ENCODE results near the gene IL2RA. TPM values are rescaled to one million over a fixed set of nuclear protein-coding genes. Genes with fewer than 3 reads are reported as not detected.
A peak's percentile ranks its signal among the peaks of the same experiment; 100 is the strongest.

The IL2RA gene
- polyA plus RNA-seq, 3 donors, result 0.06 TPM; not detected in 2

GRCh38 chr10:5975641-5976473, 86.3 kb downstream of the IL2RA start:
- peaks cover 24 to 38% of the 10 kb centered on the region in 2 donors for H3K4me1 ChIP-seq (ENCODE audit: control insufficient read depth in 1 of 2, insufficient read depth in 2 of 2, low read length in 2 of 2)
- Mint-ChIP-seq H3K4me3 (peak overlapping the region; percentile 98 to 99), H3K27ac (peak overlapping the region; percentile 89 to 95 (median 93)), H3K36me3 (peaks cover 0 to 8% of the 10 kb centered on the region in 2 donors), H3K4me1 (peaks cover 39% of the 10 kb centered on the region), H3K9me3 (no peaks in the 10 kb centered on the region), H3K27me3 (ENCODE audit: low read depth in 3 of 3) (peaks cover 5 to 7% (median 6%) of the 10 kb centered on the region in 3 donors)
- H3K27ac ChIP-seq (ENCODE audit: low read depth in 1 of 2, low read length in 2 of 2), result peak overlapping the region; percentile 68 to 86
- no peaks in the 10 kb centered on the region for H3K36me3 ChIP-seq (replicated peaks in 1 of 2; ENCODE audit: control insufficient read depth in 1 of 2, insufficient read depth in 2 of 2, low read length in 2 of 2)
- peak overlapping the region; percentile 95 for H2AFZ ChIP-seq (ENCODE audit: insufficient read depth, low read depth, low read length, poor library complexity, severe bottlenecking)
- DNase-seq, result peak; percentile 78 to 95 (median 79)
- peak overlapping the region; percentile 71 to 97 (median 96) for H3K4me3 ChIP-seq (replicated peaks in 1 of 3; ENCODE audit: low read depth in 2 of 3, low read length in 3 of 3)
- H3K9ac ChIP-seq (ENCODE audit: insufficient read depth, low read length, poor library complexity, severe bottlenecking), result peak overlapping the region; percentile 86
- intact Hi-C loops (cut with micrococcal nuclease), result loop anchor here in 1 of 2 donors (2.0 to 10.0 kb wide), 2 partner anchors 87 to 291 kb away; partner anchors contain the start of genes ANKRD16 and TASOR2
- peaks cover 43% of the 10 kb centered on the region for H3K79me2 ChIP-seq (ENCODE audit: insufficient read depth, low read length)
- H3K4me2 ChIP-seq (replicated peaks; ENCODE audit: extremely low read depth, low read length, poor library complexity, severe bottlenecking), result peak overlapping the region; percentile 97
- peaks cover 12% of the 10 kb centered on the region for H4K20me1 ChIP-seq (ENCODE audit: insufficient read depth, low read length)
- peaks cover 0 to 3% of the 10 kb centered on the region in 2 donors for H3K27me3 ChIP-seq (ENCODE audit: control insufficient read depth in 2 of 2, insufficient read depth in 2 of 2, low read length in 2 of 2)
- H3K9me3 ChIP-seq (replicated peaks in 1 of 2; ENCODE audit: control insufficient read depth in 1 of 2, insufficient read depth in 1 of 2, low read length in 2 of 2), result no peaks in the 10 kb centered on the region
- 61% methylated on average over 16 of the region's 20 CpGs for WGBS (ENCODE audit: insufficient coverage)
- TF ChIP-seq, protein P1, sequence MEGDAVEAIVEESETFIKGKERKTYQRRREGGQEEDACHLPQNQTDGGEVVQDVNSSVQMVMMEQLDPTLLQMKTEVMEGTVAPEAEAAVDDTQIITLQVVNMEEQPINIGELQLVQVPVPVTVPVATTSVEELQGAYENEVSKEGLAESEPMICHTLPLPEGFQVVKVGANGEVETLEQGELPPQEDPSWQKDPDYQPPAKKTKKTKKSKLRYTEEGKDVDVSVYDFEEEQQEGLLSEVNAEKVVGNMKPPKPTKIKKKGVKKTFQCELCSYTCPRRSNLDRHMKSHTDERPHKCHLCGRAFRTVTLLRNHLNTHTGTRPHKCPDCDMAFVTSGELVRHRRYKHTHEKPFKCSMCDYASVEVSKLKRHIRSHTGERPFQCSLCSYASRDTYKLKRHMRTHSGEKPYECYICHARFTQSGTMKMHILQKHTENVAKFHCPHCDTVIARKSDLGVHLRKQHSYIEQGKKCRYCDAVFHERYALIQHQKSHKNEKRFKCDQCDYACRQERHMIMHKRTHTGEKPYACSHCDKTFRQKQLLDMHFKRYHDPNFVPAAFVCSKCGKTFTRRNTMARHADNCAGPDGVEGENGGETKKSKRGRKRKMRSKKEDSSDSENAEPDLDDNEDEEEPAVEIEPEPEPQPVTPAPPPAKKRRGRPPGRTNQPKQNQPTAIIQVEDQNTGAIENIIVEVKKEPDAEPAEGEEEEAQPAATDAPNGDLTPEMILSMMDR (IDR thresholded peaks at IDR 0.05), result no peak

DNA sequence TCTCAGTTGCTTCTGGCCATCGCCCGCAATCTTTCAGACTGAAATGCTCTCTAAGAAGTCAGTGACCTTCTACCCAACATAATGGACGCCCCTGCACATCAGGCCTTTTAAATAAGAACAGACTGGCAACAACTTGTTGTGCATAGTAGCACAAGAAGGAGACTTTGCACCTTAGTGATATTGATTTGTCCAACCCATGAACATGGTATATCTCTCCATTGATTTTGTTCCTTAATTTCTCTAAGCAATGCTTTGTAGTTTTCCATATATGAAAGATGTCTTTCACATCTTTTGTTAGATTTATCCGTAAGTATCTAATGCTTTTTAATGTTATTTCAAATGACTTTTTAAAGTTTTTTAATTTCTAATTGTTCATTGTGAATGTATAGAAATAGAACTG, 89.1 kb downstream of the IL2RA start:
- Histone ChIP-seq H3K27me3 (ENCODE audit: control insufficient read depth in 2 of 2, insufficient read depth in 2 of 2, low read length in 2 of 2) (no peaks in the 10 kb centered on the region), H3K79me2 (ENCODE audit: insufficient read depth, low read length) (peaks cover 61% of the 10 kb centered on the region), H3K4me3 (replicated peaks in 1 of 3; ENCODE audit: low read depth in 2 of 3, low read length in 3 of 3) (no peak overlapping the region), H3K27ac (ENCODE audit: low read depth in 1 of 2, low read length in 2 of 2) (no peak overlapping the region), H2AFZ (ENCODE audit: insufficient read depth, low read depth, low read length, poor library complexity, severe bottlenecking) (no peak overlapping the region), H4K20me1 (ENCODE audit: insufficient read depth, low read length) (peaks cover 23% of the 10 kb centered on the region), H3K36me3 (replicated peaks in 1 of 2; ENCODE audit: control insufficient read depth in 1 of 2, insufficient read depth in 2 of 2, low read length in 2 of 2) (peaks cover 0 to 9% of the 10 kb centered on the region in 2 donors), H3K9me3 (replicated peaks in 1 of 2; ENCODE audit: control insufficient read depth in 1 of 2, insufficient read depth in 1 of 2, low read length in 2 of 2) (no peaks in the 10 kb centered on the region), H3K9ac (ENCODE audit: insufficient read depth, low read length, poor library complexity, severe bottlenecking) (no peak overlapping the region), H3K4me2 (replicated peaks; ENCODE audit: extremely low read depth, low read length, poor library complexity, severe bottlenecking) (no peak overlapping the region), H3K4me1 (ENCODE audit: control insufficient read depth in 1 of 2, insufficient read depth in 2 of 2, low read length in 2 of 2) (peaks cover 21 to 33% of the 10 kb centered on the region in 2 donors)
- WGBS (ENCODE audit: insufficient coverage), result no CpG with 5 or more reads among the region's 4 CpGs
- peaks cover 0 to under 1% (median under 1%) of the 10 kb centered on the region in 3 donors for H3K27me3 Mint-ChIP-seq (ENCODE audit: low read depth in 3 of 3)
- H3K9me3 Mint-ChIP-seq, result no peaks in the 10 kb centered on the region
- DNase-seq, result no peak
- peaks cover 40% of the 10 kb centered on the region for H3K4me1 Mint-ChIP-seq
- no peak overlapping the region for H3K27ac Mint-ChIP-seq
- intact Hi-C loops (cut with micrococcal nuclease), result loop anchor here in 1 of 2 donors (10.0 kb wide), 1 partner anchor 288 kb away; the partner anchor contains the start of gene TASOR2
- peaks cover 7 to 20% of the 10 kb centered on the region in 2 donors for H3K36me3 Mint-ChIP-seq
- H3K4me3 Mint-ChIP-seq, result no peak overlapping the region
- TF ChIP-seq, protein P1 (IDR thresholded peaks at IDR 0.05), result no peak
